Measurements from ENCODE around the gene DCUN1D3.

DNA sequence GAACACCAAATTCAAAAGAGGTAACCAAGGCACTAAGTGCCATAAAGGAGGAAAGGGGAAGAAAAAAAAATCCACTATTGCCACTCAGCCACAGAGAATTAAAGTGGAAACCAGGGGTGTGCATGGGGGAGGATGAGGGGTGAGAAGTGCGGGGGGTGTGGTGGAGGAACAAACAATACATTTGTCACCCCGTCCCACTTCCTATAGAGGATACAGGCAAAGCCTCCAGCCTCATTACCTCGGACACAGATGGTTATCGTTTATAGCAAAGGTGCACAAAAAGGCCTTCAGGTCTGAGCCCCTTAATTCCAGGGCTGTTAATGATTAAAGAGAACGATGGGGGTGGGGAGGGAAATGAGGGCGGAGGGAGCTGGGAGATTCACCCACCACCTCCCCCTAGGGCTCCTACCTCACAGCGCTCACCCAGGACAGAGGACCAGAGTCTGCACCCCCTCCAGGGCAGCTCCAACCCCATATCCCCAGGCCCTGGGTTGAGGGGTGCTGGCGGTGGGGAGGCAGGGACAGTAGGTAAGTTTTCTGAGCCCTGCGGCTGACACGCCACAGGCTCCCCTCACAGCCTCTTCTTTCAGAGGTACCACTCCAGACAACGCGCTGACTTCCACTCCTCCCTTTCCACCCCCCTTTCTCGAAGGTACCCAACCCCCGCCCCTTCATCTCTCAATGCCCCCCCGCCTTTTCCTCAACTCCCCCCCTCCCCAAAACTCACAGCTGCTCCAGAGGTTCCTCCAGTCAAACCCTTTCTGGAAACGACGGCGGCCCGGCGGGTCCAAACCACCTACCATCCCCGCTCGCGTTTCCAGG is 470 bp downstream of the DCUN1D3 start:
- TF ChIP-seq CTCF (conservative IDR thresholded peaks at IDR 0.05; ENCODE audit: low read length) (no peak), EZH2phosphoT487 (IDR thresholded peaks at IDR 0.05; ENCODE audit: borderline replicate concordance, low read depth, low read length) (no peak)
